Panc1 (cell line): ENCODE measurements around the gene PLCZ1. TPM values are rescaled to one million over a fixed set of nuclear protein-coding genes. Genes with fewer than 3 reads are reported as not detected.

Experiments used
- ATAC-seq: fragments of 200-7000 bp; cut with Tn5 transposase; 2 replicates; pipeline ENCODE4 v1.9.1; 2020; ENCODE audit warnings: mild to moderate bottlenecking, moderate library complexity
- BruUV-seq: library from RNA; stranded (reverse); fragments of 400-500 nt; replicated peaks from 2 replicates; lab custom pipeline; 2021; lab: Mats Ljungman, UMichigan
- CTCF ChIA-PET: fragments of 300-600 bp; sonication (Branson Sonifier 250); formaldehyde crosslinking; loops from one replicate; lab custom pipeline; 2022; ENCODE audit warnings: antibody characterized with exemption; lab: Charles Lee
- POLR2A ChIA-PET: fragments of 300-600 bp; sonication (Branson Sonifier 250); formaldehyde crosslinking; loops from one replicate; lab custom pipeline; 2022; ENCODE audit warnings: antibody characterized with exemption; lab: Charles Lee
- DNase-seq: peaks from one replicate; pipeline ENCODE4 v3.0.0-alpha.2; 2010; ENCODE audit warnings: low read depth, low spot score
- H3K27ac ChIP-seq: 2 replicates; pipeline ENCODE4 v1.5.1; 2011; ENCODE audit warnings: mild to moderate bottlenecking, low read length, inconsistent platforms
- H3K27me3 ChIP-seq: fragments of 200-500 bp; sonication (Bioruptor generic); 2 replicates; pipeline ENCODE4 v1.6.0; 2014; ENCODE audit warnings: low read length, inconsistent platforms; ENCODE audit not compliant: control insufficient read depth, insufficient read depth
- H3K36me3 ChIP-seq: fragments of 200-500 bp; sonication (Bioruptor generic); 2 replicates; pipeline ENCODE4 v1.5.1; 2014; ENCODE audit warnings: inconsistent platforms, mild to moderate bottlenecking, low read length, moderate library complexity; ENCODE audit not compliant: control insufficient read depth, insufficient read depth
- H3K4me1 ChIP-seq: 2 replicates; pipeline ENCODE4 v1.5.1; 2011; ENCODE audit warnings: inconsistent platforms, mild to moderate bottlenecking, low read length, moderate library complexity; ENCODE audit not compliant: control insufficient read depth, insufficient read depth
- H3K4me3 ChIP-seq, 2 experiments: 2 replicates each; pipeline ENCODE4 v1.5.1; 2011 to 2012; ENCODE audit warnings: low read depth in 2 of 2, low read length in 2 of 2, mild to moderate bottlenecking in 2 of 2, inconsistent platforms in 1 of 2, moderate library complexity in 1 of 2
- H3K9me3 ChIP-seq: fragments of 200-500 bp; sonication (Bioruptor generic); 2 replicates; pipeline ENCODE4 v1.5.1; 2014; ENCODE audit warnings: low read depth, mild to moderate bottlenecking, inconsistent platforms, low read length, moderate library complexity; ENCODE audit not compliant: control insufficient read depth, insufficient read depth
- POLR2AphosphoS5 ChIP-seq: IDR thresholded peaks from 2 replicates; pipeline ENCODE4 v1.6.1; 2012; ENCODE audit warnings: mild to moderate bottlenecking, low read depth, low read length, moderate library complexity
- SIN3A ChIP-seq: IDR thresholded peaks from 2 replicates; pipeline ENCODE4 v1.6.1; 2012; ENCODE audit warnings: low read depth, mild to moderate bottlenecking, low read length, moderate library complexity, borderline replicate concordance; ENCODE audit not compliant: insufficient read depth
- TCF7L2 ChIP-seq: IDR thresholded peaks from 2 replicates; pipeline ENCODE4 v1.6.1; 2011; ENCODE audit warnings: mild to moderate bottlenecking, low read depth, low read length, inconsistent platforms
- in situ Hi-C: cut with HindIII; loops from 2 replicates; pipeline ENCODE4 v1.10.0; 2016; ENCODE audit warnings: low sequenced_read_pairs, low pct_unique_long_range_greater_than_20kb
- intact Hi-C: fragments of 100-400 bp; cut with micrococcal nuclease; formaldehyde crosslinking; loops from one replicate; pipeline ENCODE4 v1.10.0; 2022; ENCODE audit not compliant: unreplicated experiment
- total RNA-seq: library from RNA; stranded (reverse); gene quantifications from one replicate; pipeline ENCODE4 v1.2.1, GENCODE V29; 2021; ENCODE audit not compliant: unreplicated experiment
- TF ChIP-seq, protein P1 (sequence below): fragments of 450-650 bp; IDR thresholded peaks from 2 replicates; pipeline ENCODE4 v1.5.1; 2017; ENCODE audit warnings: mild to moderate bottlenecking
- TF ChIP-seq, protein P2 (sequence below), 2 experiments: IDR thresholded peaks; 2 replicates each; pipeline ENCODE4 v1.6.1; 2011 to 2012; ENCODE audit warnings: low read depth in 2 of 2, control low read depth in 1 of 2, low read length in 1 of 2, mild to moderate bottlenecking in 1 of 2, moderate library complexity in 1 of 2; ENCODE audit not compliant: insufficient read depth in 1 of 2

The PLCZ1 gene
- total RNA-seq, 1 experiment from 2014 or later: not detected

DNA sequence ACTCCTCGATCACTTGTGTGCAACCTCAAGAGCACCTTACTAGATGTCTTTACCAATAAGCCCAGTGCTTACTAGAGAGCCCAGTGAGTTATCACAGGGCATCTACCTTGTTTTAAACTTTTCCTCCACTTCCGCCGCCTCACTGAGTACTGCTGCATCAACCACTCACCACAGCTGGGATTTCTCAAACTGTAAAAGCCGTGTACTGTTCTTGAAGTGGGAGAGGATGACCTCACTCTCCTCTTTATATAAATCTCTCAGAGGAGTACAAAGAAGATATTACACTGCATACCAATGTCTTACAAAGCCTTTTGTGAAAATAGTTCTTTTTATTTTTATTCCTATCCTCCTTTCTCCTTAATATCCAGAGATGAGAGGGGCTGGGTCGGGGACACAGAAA, 94.1 kb downstream of the PLCZ1 start:
- intact Hi-C loops (no loop called here), in situ Hi-C loops (no loop called here)
- H3K9me3 ChIP-seq: no peaks in the 10 kb centered on the region
- TF ChIP-seq POLR2AphosphoS5 (no peak), SIN3A (no peak), TCF7L2 (no peak)
- TF ChIP-seq, protein P1, sequence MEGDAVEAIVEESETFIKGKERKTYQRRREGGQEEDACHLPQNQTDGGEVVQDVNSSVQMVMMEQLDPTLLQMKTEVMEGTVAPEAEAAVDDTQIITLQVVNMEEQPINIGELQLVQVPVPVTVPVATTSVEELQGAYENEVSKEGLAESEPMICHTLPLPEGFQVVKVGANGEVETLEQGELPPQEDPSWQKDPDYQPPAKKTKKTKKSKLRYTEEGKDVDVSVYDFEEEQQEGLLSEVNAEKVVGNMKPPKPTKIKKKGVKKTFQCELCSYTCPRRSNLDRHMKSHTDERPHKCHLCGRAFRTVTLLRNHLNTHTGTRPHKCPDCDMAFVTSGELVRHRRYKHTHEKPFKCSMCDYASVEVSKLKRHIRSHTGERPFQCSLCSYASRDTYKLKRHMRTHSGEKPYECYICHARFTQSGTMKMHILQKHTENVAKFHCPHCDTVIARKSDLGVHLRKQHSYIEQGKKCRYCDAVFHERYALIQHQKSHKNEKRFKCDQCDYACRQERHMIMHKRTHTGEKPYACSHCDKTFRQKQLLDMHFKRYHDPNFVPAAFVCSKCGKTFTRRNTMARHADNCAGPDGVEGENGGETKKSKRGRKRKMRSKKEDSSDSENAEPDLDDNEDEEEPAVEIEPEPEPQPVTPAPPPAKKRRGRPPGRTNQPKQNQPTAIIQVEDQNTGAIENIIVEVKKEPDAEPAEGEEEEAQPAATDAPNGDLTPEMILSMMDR: no peak
- TF ChIP-seq, protein P2, sequence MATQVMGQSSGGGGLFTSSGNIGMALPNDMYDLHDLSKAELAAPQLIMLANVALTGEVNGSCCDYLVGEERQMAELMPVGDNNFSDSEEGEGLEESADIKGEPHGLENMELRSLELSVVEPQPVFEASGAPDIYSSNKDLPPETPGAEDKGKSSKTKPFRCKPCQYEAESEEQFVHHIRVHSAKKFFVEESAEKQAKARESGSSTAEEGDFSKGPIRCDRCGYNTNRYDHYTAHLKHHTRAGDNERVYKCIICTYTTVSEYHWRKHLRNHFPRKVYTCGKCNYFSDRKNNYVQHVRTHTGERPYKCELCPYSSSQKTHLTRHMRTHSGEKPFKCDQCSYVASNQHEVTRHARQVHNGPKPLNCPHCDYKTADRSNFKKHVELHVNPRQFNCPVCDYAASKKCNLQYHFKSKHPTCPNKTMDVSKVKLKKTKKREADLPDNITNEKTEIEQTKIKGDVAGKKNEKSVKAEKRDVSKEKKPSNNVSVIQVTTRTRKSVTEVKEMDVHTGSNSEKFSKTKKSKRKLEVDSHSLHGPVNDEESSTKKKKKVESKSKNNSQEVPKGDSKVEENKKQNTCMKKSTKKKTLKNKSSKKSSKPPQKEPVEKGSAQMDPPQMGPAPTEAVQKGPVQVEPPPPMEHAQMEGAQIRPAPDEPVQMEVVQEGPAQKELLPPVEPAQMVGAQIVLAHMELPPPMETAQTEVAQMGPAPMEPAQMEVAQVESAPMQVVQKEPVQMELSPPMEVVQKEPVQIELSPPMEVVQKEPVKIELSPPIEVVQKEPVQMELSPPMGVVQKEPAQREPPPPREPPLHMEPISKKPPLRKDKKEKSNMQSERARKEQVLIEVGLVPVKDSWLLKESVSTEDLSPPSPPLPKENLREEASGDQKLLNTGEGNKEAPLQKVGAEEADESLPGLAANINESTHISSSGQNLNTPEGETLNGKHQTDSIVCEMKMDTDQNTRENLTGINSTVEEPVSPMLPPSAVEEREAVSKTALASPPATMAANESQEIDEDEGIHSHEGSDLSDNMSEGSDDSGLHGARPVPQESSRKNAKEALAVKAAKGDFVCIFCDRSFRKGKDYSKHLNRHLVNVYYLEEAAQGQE (IDR thresholded peaks at IDR 0.05; ENCODE audit: insufficient read depth in 1 of 2, low read depth in 2 of 2, low read length in 1 of 2): no peak
- ATAC-seq: no peak
- no peak for DNase-seq
- H3K27me3 ChIP-seq: no peaks in the 10 kb centered on the region
- BruUV-seq: no TSS peak
- POLR2A ChIA-PET: no interaction called here
- H3K4me1 ChIP-seq: no peaks in the 10 kb centered on the region
- no peak overlapping the region for H3K27ac ChIP-seq
- H3K4me3 ChIP-seq: no peak overlapping the region
- H3K36me3 ChIP-seq: no peaks in the 10 kb centered on the region
- CTCF ChIA-PET: no interaction called here

DNA sequence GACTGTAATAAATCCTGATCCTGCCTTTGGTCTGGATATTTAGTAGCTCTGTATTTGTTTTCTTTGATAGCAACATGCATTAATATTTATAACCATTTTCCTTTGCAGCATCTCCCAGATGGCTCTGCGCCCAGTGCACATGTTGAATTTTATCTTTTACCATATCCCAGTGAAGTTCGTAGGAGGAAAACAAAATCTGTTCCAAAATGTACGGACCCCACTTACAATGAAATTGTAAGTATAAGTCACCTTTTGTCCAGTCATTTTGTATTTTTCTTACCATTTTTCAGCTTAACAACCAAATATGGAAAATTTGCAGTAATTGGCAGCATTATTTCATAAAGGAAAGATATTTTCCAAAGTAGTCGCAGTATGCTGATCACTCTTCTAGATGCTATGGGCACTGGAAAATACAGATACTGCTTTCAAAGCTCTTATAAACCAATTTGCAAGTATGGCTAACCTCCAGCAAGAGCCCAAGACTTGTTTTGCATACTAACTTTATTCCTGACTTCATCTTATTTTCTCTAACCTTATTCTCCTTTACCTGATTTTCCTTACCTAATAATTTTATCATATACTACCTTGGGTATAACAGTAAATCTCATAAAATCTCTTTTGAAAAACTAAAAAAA, 97.4 kb downstream of the PLCZ1 start:
- ATAC-seq: no peak
- no peaks in the 10 kb centered on the region for H3K4me1 ChIP-seq
- ChIA-PET CTCF (no interaction called here), POLR2A (no interaction called here)
- no TSS peak for BruUV-seq
- in situ Hi-C loops (no loop called here), intact Hi-C loops (no loop called here)
- no peaks in the 10 kb centered on the region for H3K9me3 ChIP-seq
- DNase-seq: no peak
- H3K4me3 ChIP-seq: no peak overlapping the region
- H3K27ac ChIP-seq: no peak overlapping the region
- TF ChIP-seq, protein P1: no peak
- TF ChIP-seq POLR2AphosphoS5 (no peak), SIN3A (no peak), TCF7L2 (no peak)
- TF ChIP-seq, protein P2 (IDR thresholded peaks at IDR 0.05; ENCODE audit: insufficient read depth in 1 of 2, low read depth in 2 of 2, low read length in 1 of 2): no peak
- H3K27me3 ChIP-seq: no peaks in the 10 kb centered on the region
- H3K36me3 ChIP-seq: no peaks in the 10 kb centered on the region
